ENCODE data around the gene REPIN1. TPM values are rescaled to one million over a fixed set of nuclear protein-coding genes. Genes with fewer than 3 reads are reported as not detected.

Gene REPIN1
- total RNA-seq, 4 donors from 2014 or later = 66.8 to 143 (median 97.7) TPM

GRCh38 chr7:150404172-150404804, 35.7 kb downstream of the REPIN1 start:
- H3K4me1 ChIP-seq = peaks cover 20 to 46% (median 34%) of the 10 kb centered on the region in 4 donors
- H3K27ac ChIP-seq (replicated peaks in 1 of 4) = peak overlapping the region; percentile 93 to 98 (median 96)
- DNase-seq (ENCODE audit: extremely low spot score) = no peak
- no peak for TF ChIP-seq CTCF (IDR thresholded peaks at IDR 0.05)
- no peak for TF ChIP-seq POLR2AphosphoS5 (IDR thresholded peaks at IDR 0.05)
- TF ChIP-seq POLR2A (IDR thresholded peaks at IDR 0.05; ENCODE audit: low read depth) = no peak
- TF ChIP-seq EP300 (IDR thresholded peaks at IDR 0.05) = no peak
- H3K9me3 ChIP-seq = no peaks in the 10 kb centered on the region
- H3K4me3 ChIP-seq = peak overlapping the region; percentile 73 to 86 (median 78)
- WGBS = 39% methylated on average over 16 of the region's 16 CpGs
- H3K27me3 ChIP-seq = no peaks in the 10 kb centered on the region
- intact Hi-C loops (cut with DNase I) = no loop called here
- peaks cover 0 to 18% (median 9%) of the 10 kb centered on the region in 4 donors for H3K36me3 ChIP-seq

GRCh38 chr7:150404805-150405583, 36.4 kb downstream of the REPIN1 start:
- Histone ChIP-seq H3K4me3 (peak overlapping the region; percentile 73 to 86 (median 78)), H3K9me3 (no peaks in the 10 kb centered on the region), H3K27me3 (no peaks in the 10 kb centered on the region), H3K27ac (replicated peaks in 1 of 4) (peak overlapping the region; percentile 93 to 98 (median 96)), H3K4me1 (peaks cover 20 to 46% (median 34%) of the 10 kb centered on the region in 4 donors), H3K36me3 (peaks cover 0 to 23% (median 8%) of the 10 kb centered on the region in 4 donors)
- intact Hi-C loops (cut with DNase I) = loop anchor here (5.0 kb wide), 1 partner anchor 38 kb away; the partner anchor contains the start of gene REPIN1
- WGBS = 4% methylated on average over 14 of the region's 86 CpGs
- peak; percentile 96 for DNase-seq (ENCODE audit: extremely low spot score)
- TF ChIP-seq CTCF (IDR thresholded peaks at IDR 0.05) (peak in 2 of 3 experiments; percentile 21 to 40), POLR2AphosphoS5 (IDR thresholded peaks at IDR 0.05) (peak; percentile 80 to 83), POLR2A (IDR thresholded peaks at IDR 0.05; ENCODE audit: low read depth) (peak; percentile 38), EP300 (IDR thresholded peaks at IDR 0.05) (no peak)

GRCh38 chr7:150405584-150406311, 37.1 kb downstream of the REPIN1 start:
- Histone ChIP-seq H3K27ac (replicated peaks in 1 of 4) (peak overlapping the region; percentile 93 to 98 (median 96)), H3K36me3 (peaks cover 0 to 25% (median 12%) of the 10 kb centered on the region in 4 donors), H3K4me1 (peaks cover 20 to 46% (median 34%) of the 10 kb centered on the region in 4 donors), H3K9me3 (no peaks in the 10 kb centered on the region), H3K4me3 (peak overlapping the region; percentile 73 to 86 (median 78)), H3K27me3 (no peaks in the 10 kb centered on the region)
- intact Hi-C loops (cut with DNase I) = loop anchor here (5.0 kb wide), 1 partner anchor 38 kb away; the partner anchor contains the start of gene REPIN1
- WGBS = 9% methylated on average over 29 of the region's 35 CpGs
- TF ChIP-seq POLR2AphosphoS5 (IDR thresholded peaks at IDR 0.05) = no peak
- TF ChIP-seq POLR2A (IDR thresholded peaks at IDR 0.05; ENCODE audit: low read depth) = no peak
- TF ChIP-seq EP300 (IDR thresholded peaks at IDR 0.05) = no peak
- TF ChIP-seq CTCF (IDR thresholded peaks at IDR 0.05) = no peak
- no peak for DNase-seq (ENCODE audit: extremely low spot score)

GRCh38 chr7:150406312-150406566, 37.6 kb downstream of the REPIN1 start:
- peaks cover 0 to 30% (median 12%) of the 10 kb centered on the region in 4 donors for H3K36me3 ChIP-seq
- TF ChIP-seq POLR2A (IDR thresholded peaks at IDR 0.05; ENCODE audit: low read depth) (no peak), EP300 (IDR thresholded peaks at IDR 0.05) (no peak), POLR2AphosphoS5 (IDR thresholded peaks at IDR 0.05) (no peak), CTCF (IDR thresholded peaks at IDR 0.05) (no peak)
- intact Hi-C loops (cut with DNase I) = loop anchor here (5.0 kb wide), 1 partner anchor 39 kb away; the partner anchor contains the start of gene REPIN1
- H3K27ac ChIP-seq (replicated peaks in 1 of 4) = peak overlapping the region; percentile 93 to 98 (median 96)
- WGBS = 8% methylated on average over 2 of the region's 2 CpGs
- no peak for DNase-seq (ENCODE audit: extremely low spot score)
- H3K9me3 ChIP-seq = no peaks in the 10 kb centered on the region
- no peaks in the 10 kb centered on the region for H3K27me3 ChIP-seq
- peaks cover 20 to 46% (median 34%) of the 10 kb centered on the region in 4 donors for H3K4me1 ChIP-seq
- H3K4me3 ChIP-seq = peak overlapping the region; percentile 73 to 86 (median 78)
